H1 (cell line): ENCODE measurements around the gene NUP85. TPM values are rescaled to one million over a fixed set of nuclear protein-coding genes. Genes with fewer than 3 reads are reported as not detected.

Experiments used
- ASH2L ChIP-seq: fragments of 200-600, 300-600 bp; sonication (generic); IDR thresholded peaks from one replicate; pipeline ENCODE4 v1.7.1; 2017; ENCODE audit warnings: low read length
- ATF2 ChIP-seq: IDR thresholded peaks from 2 replicates; pipeline ENCODE4 v1.6.1; 2012; ENCODE audit warnings: low read length, inconsistent platforms
- BRCA1 ChIP-seq: IDR thresholded peaks from 2 replicates; pipeline ENCODE4 v1.6.1; 2012; ENCODE audit warnings: low read depth, low read length, improper control_type of control experiment
- CHD7 ChIP-seq: fragments of 300-600 bp; sonication (generic); IDR thresholded peaks from 2 replicates; pipeline ENCODE4 v1.7.1; 2012; ENCODE audit warnings: low read length, moderate library complexity, mild to moderate bottlenecking, inconsistent platforms; ENCODE audit not compliant: insufficient replicate concordance
- CTBP2 ChIP-seq: IDR thresholded peaks from 2 replicates; pipeline ENCODE4 v1.7.0; 2011; ENCODE audit warnings: borderline replicate concordance, mild to moderate bottlenecking, moderate library complexity, mixed read lengths, low read length; ENCODE audit not compliant: insufficient read depth, insufficient read length
- NANOG ChIP-seq: IDR thresholded peaks from 2 replicates; pipeline ENCODE4 v1.6.1; 2011; ENCODE audit warnings: low read length, low read depth, mild to moderate bottlenecking, inconsistent platforms; ENCODE audit not compliant: insufficient read depth, poor library complexity, severe bottlenecking
- RBBP5 ChIP-seq: IDR thresholded peaks from 2 replicates; pipeline ENCODE4 v1.7.1; 2012; ENCODE audit warnings: low read depth, mild to moderate bottlenecking, inconsistent platforms, low read length, moderate library complexity, borderline replicate concordance
- SP1 ChIP-seq: IDR thresholded peaks from 2 replicates; pipeline ENCODE4 v1.6.1; 2011; ENCODE audit warnings: low read depth, low read length
- TEAD4 ChIP-seq: IDR thresholded peaks from 2 replicates; pipeline ENCODE4 v1.6.1; 2012; ENCODE audit warnings: low read depth, low read length, inconsistent platforms, mixed read lengths
- polyA plus RNA-seq, 7 experiments: library from polyadenylated mRNA; depleted of rRNA in 3 of 7; stranded (reverse) in 5 of 7; unstranded in 2 of 7; fragments of >200 nt in 5 of 7; fragments of 200-250 nt in 2 of 7; gene quantifications; 1 replicate in 5 of 7; 2 replicates in 1 of 7; 4 replicates in 1 of 7; pipeline versions ENCODE4 v1.2.1 to v1.2.3, GENCODE V29; 2011 to 2013; ENCODE audit warnings: missing spikeins in 2 of 7, mixed read lengths in 2 of 7
- total RNA-seq: library from RNA; stranded (reverse); fragmentation: NEBNext Ultra II Directional; extraction: Animal tissue kit (Norgen Biotek cat#: 25700); gene quantifications from 2 replicates; pipeline ENCODE4 v1.2.1, GENCODE V29; 2021

NUP85 gene
- total and polyA plus RNA-seq, 2 of the 8 experiments (the other 6 are each of a cell fraction or from before 2014, with no cell fraction given), result 98.5 to 154 TPM

- TF ChIP-seq CHD7, result no peak
- no peak for TF ChIP-seq TEAD4
- no peak for TF ChIP-seq CTBP2
- no peak for TF ChIP-seq ATF2
- no peak for TF ChIP-seq BRCA1
- TF ChIP-seq SP1, result no peak
- no peak for TF ChIP-seq RBBP5
- no peak for TF ChIP-seq NANOG
- no peak for TF ChIP-seq ASH2L
These were observed 72.2 kb downstream of the NUP85 start (continued) for GRCh38 chr17:75277664-75278071.
